ENCODE results near the gene AREG.

Gene AREG

GRCh38 chr4:74456849-74457395 lies 12.0 kb downstream of the AREG start:
- Histone ChIP-seq H2BK120ac (ENCODE audit: low read depth, low read length) (no peak overlapping the region), H2BK5ac (ENCODE audit: low read length) (no peak overlapping the region), H3K4ac (ENCODE audit: low read depth, low read length) (no peak overlapping the region), H3K9ac (ENCODE audit: low read length) (no peak overlapping the region), H3K18ac (ENCODE audit: low read length) (no peak overlapping the region), H3K27me3 (ENCODE audit: insufficient read depth, low read length, poor library complexity) (no peaks in the 10 kb centered on the region), H2BK15ac (replicated peaks; ENCODE audit: low read depth) (no peak overlapping the region), H3K4me3 (ENCODE audit: low read length) (no peak overlapping the region), H3K79me1 (ENCODE audit: low read length) (no peaks in the 10 kb centered on the region), H3K23ac (ENCODE audit: low read length) (no peak overlapping the region), H3K79me2 (ENCODE audit: control insufficient read depth, insufficient read depth, low read length) (no peaks in the 10 kb centered on the region), H3K36me3 (ENCODE audit: control insufficient read depth, insufficient read depth, low read length) (no peaks in the 10 kb centered on the region), H3K4me2 (ENCODE audit: low read length) (no peak overlapping the region), H3K56ac (ENCODE audit: low read length) (no peak overlapping the region), H4K5ac (ENCODE audit: low read length) (no peak overlapping the region), H2AK5ac (ENCODE audit: low read length) (no peak overlapping the region), H4K8ac (ENCODE audit: low read depth, low read length) (no peak overlapping the region), H3K27ac (ENCODE audit: low read depth, low read length) (no peak overlapping the region), H3K4me1 (ENCODE audit: control insufficient read depth, low read depth, low read length) (no peaks in the 10 kb centered on the region)
- no peak for DNase-seq
- no CpG with 5 or more reads among the region's 5 CpGs for WGBS (ENCODE audit: extremely low coverage, insufficient coverage, low lambda C conversion rate)

- no peak overlapping the region for H3K23ac ChIP-seq (ENCODE audit: low read length)
- H3K4me3 ChIP-seq (ENCODE audit: low read length): no peak overlapping the region
- no peaks in the 10 kb centered on the region for H3K79me2 ChIP-seq (ENCODE audit: control insufficient read depth, insufficient read depth, low read length)
- no peak overlapping the region for H2BK5ac ChIP-seq (ENCODE audit: low read length)
- H3K9ac ChIP-seq (ENCODE audit: low read length): no peak overlapping the region
- no peak for DNase-seq
- H3K4me1 ChIP-seq (ENCODE audit: control insufficient read depth, low read depth, low read length): no peaks in the 10 kb centered on the region
- H3K4me2 ChIP-seq (ENCODE audit: low read length): no peak overlapping the region
- no peaks in the 10 kb centered on the region for H3K79me1 ChIP-seq (ENCODE audit: low read length)
- H3K18ac ChIP-seq (ENCODE audit: low read length): no peak overlapping the region
- H2BK15ac ChIP-seq (replicated peaks; ENCODE audit: low read depth): no peak overlapping the region
- no peak overlapping the region for H4K5ac ChIP-seq (ENCODE audit: low read length)
- H4K8ac ChIP-seq (ENCODE audit: low read depth, low read length): no peak overlapping the region
- no peak overlapping the region for H3K4ac ChIP-seq (ENCODE audit: low read depth, low read length)
- H2BK120ac ChIP-seq (ENCODE audit: low read depth, low read length): no peak overlapping the region
- no peak overlapping the region for H3K27ac ChIP-seq (ENCODE audit: low read depth, low read length)
- H3K27me3 ChIP-seq (ENCODE audit: insufficient read depth, low read length, poor library complexity): no peaks in the 10 kb centered on the region
- no peak overlapping the region for H2AK5ac ChIP-seq (ENCODE audit: low read length)
- no peak overlapping the region for H3K56ac ChIP-seq (ENCODE audit: low read length)
- no peaks in the 10 kb centered on the region for H3K36me3 ChIP-seq (ENCODE audit: control insufficient read depth, insufficient read depth, low read length)
These were observed 15.9 kb downstream of the AREG start for GRCh38 chr4:74460833-74461232.

- Histone ChIP-seq H3K4me2 (ENCODE audit: low read length) (no peak overlapping the region), H3K18ac (ENCODE audit: low read length) (no peak overlapping the region), H3K23ac (ENCODE audit: low read length) (no peak overlapping the region), H3K9ac (ENCODE audit: low read length) (no peak overlapping the region), H4K5ac (ENCODE audit: low read length) (no peak overlapping the region), H2BK15ac (replicated peaks; ENCODE audit: low read depth) (no peak overlapping the region), H2BK5ac (ENCODE audit: low read length) (no peak overlapping the region), H4K8ac (ENCODE audit: low read depth, low read length) (no peak overlapping the region), H3K4ac (ENCODE audit: low read depth, low read length) (no peak overlapping the region), H2AK5ac (ENCODE audit: low read length) (no peak overlapping the region), H3K56ac (ENCODE audit: low read length) (no peak overlapping the region), H3K36me3 (ENCODE audit: control insufficient read depth, insufficient read depth, low read length) (no peaks in the 10 kb centered on the region), H3K79me1 (ENCODE audit: low read length) (no peaks in the 10 kb centered on the region), H3K4me3 (ENCODE audit: low read length) (no peak overlapping the region), H3K4me1 (ENCODE audit: control insufficient read depth, low read depth, low read length) (no peaks in the 10 kb centered on the region), H3K79me2 (ENCODE audit: control insufficient read depth, insufficient read depth, low read length) (no peaks in the 10 kb centered on the region), H2BK120ac (ENCODE audit: low read depth, low read length) (no peak overlapping the region), H3K27ac (ENCODE audit: low read depth, low read length) (no peak overlapping the region), H3K27me3 (ENCODE audit: insufficient read depth, low read length, poor library complexity) (no peaks in the 10 kb centered on the region)
- DNase-seq: no peak
- WGBS (ENCODE audit: extremely low coverage, insufficient coverage, low lambda C conversion rate): no CpG with 5 or more reads among the region's 1 CpG
These were observed 18.2 kb downstream of the AREG start for GRCh38 chr4:74463123-74463522.

GRCh38 chr4:74464291-74464690 lies 19.4 kb downstream of the AREG start:
- Histone ChIP-seq H3K79me2 (ENCODE audit: control insufficient read depth, insufficient read depth, low read length) (no peaks in the 10 kb centered on the region), H2BK120ac (ENCODE audit: low read depth, low read length) (no peak overlapping the region), H3K27me3 (ENCODE audit: insufficient read depth, low read length, poor library complexity) (no peaks in the 10 kb centered on the region), H4K8ac (ENCODE audit: low read depth, low read length) (no peak overlapping the region), H3K36me3 (ENCODE audit: control insufficient read depth, insufficient read depth, low read length) (no peaks in the 10 kb centered on the region), H4K5ac (ENCODE audit: low read length) (no peak overlapping the region), H3K4ac (ENCODE audit: low read depth, low read length) (no peak overlapping the region), H3K27ac (ENCODE audit: low read depth, low read length) (no peak overlapping the region), H3K56ac (ENCODE audit: low read length) (no peak overlapping the region), H3K79me1 (ENCODE audit: low read length) (no peaks in the 10 kb centered on the region), H2BK15ac (replicated peaks; ENCODE audit: low read depth) (no peak overlapping the region), H3K23ac (ENCODE audit: low read length) (no peak overlapping the region), H3K4me1 (ENCODE audit: control insufficient read depth, low read depth, low read length) (no peaks in the 10 kb centered on the region), H2AK5ac (ENCODE audit: low read length) (no peak overlapping the region), H3K18ac (ENCODE audit: low read length) (no peak overlapping the region), H3K4me3 (ENCODE audit: low read length) (no peak overlapping the region), H2BK5ac (ENCODE audit: low read length) (no peak overlapping the region), H3K9ac (ENCODE audit: low read length) (no peak overlapping the region), H3K4me2 (ENCODE audit: low read length) (no peak overlapping the region)
- no peak for DNase-seq

- H3K27ac ChIP-seq (ENCODE audit: low read depth, low read length): no peak overlapping the region
- H2AK5ac ChIP-seq (ENCODE audit: low read length): no peak overlapping the region
- H2BK15ac ChIP-seq (replicated peaks; ENCODE audit: low read depth): no peak overlapping the region
- H3K56ac ChIP-seq (ENCODE audit: low read length): no peak overlapping the region
- no peak overlapping the region for H3K23ac ChIP-seq (ENCODE audit: low read length)
- H3K27me3 ChIP-seq (ENCODE audit: insufficient read depth, low read length, poor library complexity): no peaks in the 10 kb centered on the region
- H3K4me3 ChIP-seq (ENCODE audit: low read length): no peak overlapping the region
- no peak for DNase-seq
- no peak overlapping the region for H4K5ac ChIP-seq (ENCODE audit: low read length)
- no peaks in the 10 kb centered on the region for H3K36me3 ChIP-seq (ENCODE audit: control insufficient read depth, insufficient read depth, low read length)
- no peak overlapping the region for H3K4ac ChIP-seq (ENCODE audit: low read depth, low read length)
- no CpG with 5 or more reads among the region's 1 CpG for WGBS (ENCODE audit: extremely low coverage, insufficient coverage, low lambda C conversion rate)
- no peak overlapping the region for H2BK5ac ChIP-seq (ENCODE audit: low read length)
- H3K4me1 ChIP-seq (ENCODE audit: control insufficient read depth, low read depth, low read length): no peaks in the 10 kb centered on the region
- no peak overlapping the region for H3K18ac ChIP-seq (ENCODE audit: low read length)
- no peak overlapping the region for H4K8ac ChIP-seq (ENCODE audit: low read depth, low read length)
- H3K4me2 ChIP-seq (ENCODE audit: low read length): no peak overlapping the region
- H3K79me1 ChIP-seq (ENCODE audit: low read length): no peaks in the 10 kb centered on the region
- H3K79me2 ChIP-seq (ENCODE audit: control insufficient read depth, insufficient read depth, low read length): no peaks in the 10 kb centered on the region
- H2BK120ac ChIP-seq (ENCODE audit: low read depth, low read length): no peak overlapping the region
- no peak overlapping the region for H3K9ac ChIP-seq (ENCODE audit: low read length)
These were observed 21.3 kb downstream of the AREG start for GRCh38 chr4:74466242-74466641.

- Histone ChIP-seq H3K18ac (ENCODE audit: low read length) (no peak overlapping the region), H3K23ac (ENCODE audit: low read length) (no peak overlapping the region), H3K27me3 (ENCODE audit: insufficient read depth, low read length, poor library complexity) (no peaks in the 10 kb centered on the region), H2BK15ac (replicated peaks; ENCODE audit: low read depth) (no peak overlapping the region), H3K4me2 (ENCODE audit: low read length) (no peak overlapping the region), H2BK120ac (ENCODE audit: low read depth, low read length) (no peak overlapping the region), H3K4ac (ENCODE audit: low read depth, low read length) (no peak overlapping the region), H3K36me3 (ENCODE audit: control insufficient read depth, insufficient read depth, low read length) (no peaks in the 10 kb centered on the region), H3K79me1 (ENCODE audit: low read length) (no peaks in the 10 kb centered on the region), H2BK5ac (ENCODE audit: low read length) (no peak overlapping the region), H2AK5ac (ENCODE audit: low read length) (no peak overlapping the region), H4K8ac (ENCODE audit: low read depth, low read length) (no peak overlapping the region), H3K4me1 (ENCODE audit: control insufficient read depth, low read depth, low read length) (no peaks in the 10 kb centered on the region), H4K5ac (ENCODE audit: low read length) (no peak overlapping the region), H3K4me3 (ENCODE audit: low read length) (no peak overlapping the region), H3K56ac (ENCODE audit: low read length) (no peak overlapping the region), H3K27ac (ENCODE audit: low read depth, low read length) (no peak overlapping the region), H3K9ac (ENCODE audit: low read length) (no peak overlapping the region), H3K79me2 (ENCODE audit: control insufficient read depth, insufficient read depth, low read length) (no peaks in the 10 kb centered on the region)
- WGBS (ENCODE audit: extremely low coverage, insufficient coverage, low lambda C conversion rate): no CpG with 5 or more reads among the region's 1 CpG
- DNase-seq: no peak
These were observed 26.3 kb downstream of the AREG start for GRCh38 chr4:74471264-74471663.

Data from mesendoderm (in vitro differentiated cells).